H9 (cell line): ENCODE data around the gene ROBO1. TPM values are rescaled to one million over a fixed set of nuclear protein-coding genes. Genes with fewer than 3 reads are reported as not detected.

Experiments
- DNase-seq: peaks from one replicate; pipeline ENCODE4 v3.0.0-alpha.2; 2017
- H2AFZ ChIP-seq: one replicate; pipeline ENCODE4 v1.6.1; 2013; ENCODE audit warnings: mild to moderate bottlenecking, low read length, control low read depth, moderate library complexity
- H2AK5ac ChIP-seq: 2 replicates; pipeline ENCODE4 v1.6.1; 2013; ENCODE audit warnings: low read length, control low read depth, mixed read lengths; ENCODE audit not compliant: insufficient read length
- H2BK120ac ChIP-seq: one replicate; pipeline ENCODE4 v1.6.1; 2013; ENCODE audit warnings: low read depth, mild to moderate bottlenecking, low read length, control low read depth, inconsistent platforms; ENCODE audit not compliant: poor library complexity, severe bottlenecking
- H2BK12ac ChIP-seq: 2 replicates; pipeline ENCODE4 v1.6.1; 2013; ENCODE audit warnings: low read length, control low read depth, mixed read lengths, low read depth; ENCODE audit not compliant: insufficient read length
- H2BK15ac ChIP-seq: 2 replicates; pipeline ENCODE4 v1.6.1; 2013; ENCODE audit warnings: low read depth, low read length, control low read depth
- H2BK20ac ChIP-seq: one replicate; pipeline ENCODE4 v1.6.1; 2013; ENCODE audit warnings: low read depth, mild to moderate bottlenecking, low read length, control low read depth, inconsistent platforms; ENCODE audit not compliant: poor library complexity, severe bottlenecking
- H2BK5ac ChIP-seq: 2 replicates; pipeline ENCODE4 v1.6.1; 2013; ENCODE audit warnings: low read length, control low read depth, mixed read lengths; ENCODE audit not compliant: insufficient read length
- H3K14ac ChIP-seq: 2 replicates; pipeline ENCODE4 v1.6.1; 2013; ENCODE audit warnings: low read length, control low read depth; ENCODE audit not compliant: insufficient read depth
- H3K18ac ChIP-seq: 2 replicates; pipeline ENCODE4 v1.6.1; 2013; ENCODE audit warnings: low read depth, mild to moderate bottlenecking, mixed read lengths, low read length, control low read depth; ENCODE audit not compliant: insufficient read length
- H3K23ac ChIP-seq: 2 replicates; pipeline ENCODE4 v1.6.1; 2013; ENCODE audit warnings: low read length, control low read depth, mixed read lengths, low read depth; ENCODE audit not compliant: insufficient read length
- H3K23me2 ChIP-seq: 2 replicates; pipeline ENCODE4 v1.6.1; 2013; ENCODE audit warnings: low read depth, mild to moderate bottlenecking, mixed read lengths, low read length, control low read depth; ENCODE audit not compliant: insufficient read length, poor library complexity, severe bottlenecking
- H3K27ac ChIP-seq: 2 replicates; pipeline ENCODE4 v1.5.1; 2013; ENCODE audit warnings: low read length, control low read depth, mixed read lengths, low read depth; ENCODE audit not compliant: insufficient read length
- H3K27me3 ChIP-seq: 2 replicates; pipeline ENCODE4 v1.6.1; 2013; ENCODE audit warnings: low read length, control low read depth, inconsistent platforms; ENCODE audit not compliant: insufficient read depth
- H3K4ac ChIP-seq: 2 replicates; pipeline ENCODE4 v1.6.1; 2013; ENCODE audit warnings: low read depth, mild to moderate bottlenecking, control low read depth, inconsistent platforms, low read length, moderate library complexity
- H3K4me1 ChIP-seq: 2 replicates; pipeline ENCODE4 v1.6.1; 2013; ENCODE audit warnings: low read length, control low read depth, inconsistent platforms; ENCODE audit not compliant: insufficient read depth
- H3K4me2 ChIP-seq: 2 replicates; pipeline ENCODE4 v1.6.1; 2013; ENCODE audit warnings: low read length, control low read depth, mixed read lengths; ENCODE audit not compliant: insufficient read length, insufficient read depth
- H3K56ac ChIP-seq: 2 replicates; pipeline ENCODE4 v1.6.1; 2013; ENCODE audit warnings: low read depth, mild to moderate bottlenecking, mixed read lengths, low read length, control low read depth; ENCODE audit not compliant: insufficient read length
- H3K79me1 ChIP-seq: 2 replicates; pipeline ENCODE4 v1.6.1; 2013; ENCODE audit warnings: low read depth, mild to moderate bottlenecking, moderate library complexity, low read length, control low read depth, inconsistent platforms; ENCODE audit not compliant: insufficient read depth, poor library complexity, severe bottlenecking
- H3K79me2 ChIP-seq: 2 replicates; pipeline ENCODE4 v1.6.1; 2013; ENCODE audit warnings: low read length, control low read depth, inconsistent platforms; ENCODE audit not compliant: insufficient read depth
- H3K9ac ChIP-seq: 2 replicates; pipeline ENCODE4 v1.6.1; 2013; ENCODE audit warnings: low read length, control low read depth, mixed read lengths; ENCODE audit not compliant: insufficient read length; ENCODE audit errors: extremely low read depth
- H3K9me3 ChIP-seq: one replicate; pipeline ENCODE4 v1.6.1; 2013; ENCODE audit warnings: low read depth, low read length, inconsistent platforms; ENCODE audit not compliant: control insufficient read depth
- H3T11ph ChIP-seq: one replicate; pipeline ENCODE4 v1.6.1; 2013; ENCODE audit warnings: mild to moderate bottlenecking, low read length, control low read depth, inconsistent platforms
- H4K20me1 ChIP-seq: one replicate; pipeline ENCODE4 v1.6.1; 2013; ENCODE audit not compliant: control insufficient read depth, insufficient read length, insufficient read depth
- H4K5ac ChIP-seq: 2 replicates; pipeline ENCODE4 v1.6.1; 2013; ENCODE audit warnings: low read depth, mild to moderate bottlenecking, mixed read lengths, low read length, control low read depth; ENCODE audit not compliant: insufficient read length
- H4K8ac ChIP-seq: replicated peaks from 2 replicates; pipeline ENCODE4 v1.6.1; 2013; ENCODE audit warnings: low read length, control low read depth, mixed read lengths, low read depth; ENCODE audit not compliant: insufficient read length
- H4K91ac ChIP-seq: 2 replicates; pipeline ENCODE4 v1.6.1; 2013; ENCODE audit warnings: low read depth, mild to moderate bottlenecking, moderate library complexity, mixed read lengths, low read length, control low read depth; ENCODE audit not compliant: insufficient read length
- H3K27ac Mint-ChIP-seq, 3 experiments: 2 replicates in 2 of 3; 3 replicates in 1 of 3; pipeline ENCODE4 v1.8.0; 2020 to 2021; ENCODE audit warnings: mixed read lengths in 3 of 3, mild to moderate bottlenecking in 1 of 3, moderate library complexity in 1 of 3
- H3K27me3 Mint-ChIP-seq: 2 replicates; pipeline ENCODE4 v1.8.0; 2021; ENCODE audit warnings: low read depth, mild to moderate bottlenecking, moderate library complexity, mixed read lengths
- H3K36me3 Mint-ChIP-seq, 3 experiments: 2 replicates in 2 of 3; 3 replicates in 1 of 3; pipeline ENCODE4 v1.8.0; 2020 to 2021; ENCODE audit warnings: low read depth in 3 of 3, mixed read lengths in 3 of 3; ENCODE audit not compliant: insufficient read depth in 1 of 3
- H3K4me1 Mint-ChIP-seq, 2 experiments: 2 replicates each; pipeline ENCODE4 v1.8.0; 2020; ENCODE audit warnings: mixed read lengths in 2 of 2
- H3K4me3 Mint-ChIP-seq, 2 experiments: 2 replicates in 1 of 2; 3 replicates in 1 of 2; pipeline ENCODE4 v1.8.0; 2020 to 2021; ENCODE audit warnings: mild to moderate bottlenecking in 2 of 2, mixed read lengths in 2 of 2, moderate library complexity in 1 of 2
- H3K9me3 Mint-ChIP-seq, 2 experiments: 2 replicates in 1 of 2; 3 replicates in 1 of 2; pipeline ENCODE4 v1.8.0; 2020; ENCODE audit warnings: mild to moderate bottlenecking in 2 of 2, mixed read lengths in 2 of 2, moderate library complexity in 1 of 2
- WGBS: extraction: QIAGEN DNeasy Blood & Tissue Kit; methylation state at CpG from one replicate; pipeline ENCODE4 v1.1.7; 2013; ENCODE audit warnings: missing lambda C conversion rate, low lambda C conversion rate, mixed read lengths; ENCODE audit not compliant: insufficient read length; ENCODE audit errors: extremely low coverage; 5-methylcytosine and 5-hydroxymethylcytosine counted together
- total RNA-seq: library from RNA; stranded (reverse); gene quantifications from 2 replicates; pipeline ENCODE4 v1.2.1, GENCODE V29; 2021
- TF ChIP-seq, protein P1 (sequence below): fragments of 200-600 bp; sonication (generic); conservative IDR thresholded peaks from 3 replicates; pipeline ENCODE4 v1.8.0; 2021; ENCODE audit warnings: antibody characterized with exemption, mild to moderate bottlenecking

The ROBO1 gene
- total RNA-seq, 1 experiment from 2014 or later, result 62.7 TPM

DNA sequence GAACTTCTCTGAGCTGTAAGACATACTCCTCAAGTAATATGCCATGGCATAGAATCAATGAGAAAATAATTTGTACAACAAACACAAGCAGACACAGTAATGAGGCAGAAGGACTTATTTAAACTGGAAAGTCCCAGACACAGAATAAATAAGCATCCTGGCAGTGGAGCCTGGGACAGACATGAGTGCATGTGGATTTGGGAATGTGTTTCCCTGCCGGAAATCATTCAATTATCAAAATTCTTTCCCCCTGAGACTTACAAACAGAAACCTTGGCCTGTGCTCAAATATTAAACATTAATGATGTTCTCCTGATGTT lies 520.1 kb downstream of the ROBO1 start:
- no peak overlapping the region for H3K9ac ChIP-seq
- H3K79me1 ChIP-seq, result no peaks in the 10 kb centered on the region
- no peaks in the 10 kb centered on the region for H3K79me2 ChIP-seq
- H3K14ac ChIP-seq, result no peak overlapping the region
- no peak overlapping the region for H4K91ac ChIP-seq
- H2BK20ac ChIP-seq, result no peak overlapping the region
- H3K27me3 ChIP-seq, result no peaks in the 10 kb centered on the region
- H3K4me1 ChIP-seq, result no peaks in the 10 kb centered on the region
- H3K23me2 ChIP-seq, result no peaks in the 10 kb centered on the region
- no peak overlapping the region for H3K18ac ChIP-seq
- Mint-ChIP-seq H3K4me1 (peaks cover 17 to 20% of the 10 kb centered on the region in 2 experiments), H3K9me3 (peaks cover under 1 to 4% of the 10 kb centered on the region in 2 experiments; a peak in 4 of 5 replicates), H3K4me3 (no peak overlapping the region), H3K27ac (peak overlapping the region in 1 of 3 experiments; percentile 78; a peak in 1 of 7 replicates), H3K27me3 (no peaks in the 10 kb centered on the region), H3K36me3 (no peaks in the 10 kb centered on the region; a peak in 3 of 7 replicates)
- DNase-seq, result no peak
- no peaks in the 10 kb centered on the region for H4K20me1 ChIP-seq
- no peak overlapping the region for H3K27ac ChIP-seq
- no peak overlapping the region for H2BK5ac ChIP-seq
- no peak overlapping the region for H3K23ac ChIP-seq
- no peaks in the 10 kb centered on the region for H3K9me3 ChIP-seq
- TF ChIP-seq, protein P1, sequence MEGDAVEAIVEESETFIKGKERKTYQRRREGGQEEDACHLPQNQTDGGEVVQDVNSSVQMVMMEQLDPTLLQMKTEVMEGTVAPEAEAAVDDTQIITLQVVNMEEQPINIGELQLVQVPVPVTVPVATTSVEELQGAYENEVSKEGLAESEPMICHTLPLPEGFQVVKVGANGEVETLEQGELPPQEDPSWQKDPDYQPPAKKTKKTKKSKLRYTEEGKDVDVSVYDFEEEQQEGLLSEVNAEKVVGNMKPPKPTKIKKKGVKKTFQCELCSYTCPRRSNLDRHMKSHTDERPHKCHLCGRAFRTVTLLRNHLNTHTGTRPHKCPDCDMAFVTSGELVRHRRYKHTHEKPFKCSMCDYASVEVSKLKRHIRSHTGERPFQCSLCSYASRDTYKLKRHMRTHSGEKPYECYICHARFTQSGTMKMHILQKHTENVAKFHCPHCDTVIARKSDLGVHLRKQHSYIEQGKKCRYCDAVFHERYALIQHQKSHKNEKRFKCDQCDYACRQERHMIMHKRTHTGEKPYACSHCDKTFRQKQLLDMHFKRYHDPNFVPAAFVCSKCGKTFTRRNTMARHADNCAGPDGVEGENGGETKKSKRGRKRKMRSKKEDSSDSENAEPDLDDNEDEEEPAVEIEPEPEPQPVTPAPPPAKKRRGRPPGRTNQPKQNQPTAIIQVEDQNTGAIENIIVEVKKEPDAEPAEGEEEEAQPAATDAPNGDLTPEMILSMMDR, result no peak
- no CpG with 5 or more reads among the region's 1 CpG for WGBS
- H3K4ac ChIP-seq, result no peak overlapping the region
- H3T11ph ChIP-seq, result no peak overlapping the region
- H2BK120ac ChIP-seq, result no peak overlapping the region
- H4K8ac ChIP-seq, result no peak overlapping the region
- no peak overlapping the region for H2AK5ac ChIP-seq
- no peak overlapping the region for H3K4me2 ChIP-seq
- no peak overlapping the region for H2AFZ ChIP-seq
- no peak overlapping the region for H2BK12ac ChIP-seq
- H3K56ac ChIP-seq, result no peak overlapping the region
- no peak overlapping the region for H2BK15ac ChIP-seq
- H4K5ac ChIP-seq, result no peak overlapping the region
